ENCODE measurements around the gene AGAP1.

AGAP1 gene

DNA sequence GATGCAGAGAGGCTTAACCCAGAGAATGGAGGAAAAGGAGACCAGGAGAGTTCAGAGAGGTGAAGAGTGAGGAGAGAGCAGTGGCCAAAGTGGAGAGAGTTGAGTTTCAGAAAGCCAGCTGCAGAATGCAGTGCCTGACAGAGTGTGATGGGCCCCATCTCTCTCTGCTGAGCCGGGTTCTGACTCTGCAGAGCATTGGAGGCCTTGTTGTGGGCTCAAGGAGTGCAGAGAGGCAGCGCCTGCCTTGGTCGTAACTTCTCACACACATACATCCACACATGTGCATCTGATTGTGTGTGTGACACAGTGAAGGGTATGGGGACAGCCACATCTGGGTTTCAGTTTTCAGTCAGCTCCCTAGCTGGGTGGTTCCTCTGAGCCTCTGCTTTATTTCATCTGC, 58.8 kb downstream of the AGAP1 start:
- Mint-ChIP-seq H3K36me3 (ENCODE audit: low read depth) (no peaks in the 10 kb centered on the region), H3K4me3 (no peak overlapping the region), H3K27ac (no peak overlapping the region), H3K9me3 (no peaks in the 10 kb centered on the region), H3K27me3 (peaks cover 14% of the 10 kb centered on the region), H3K4me1 (no peaks in the 10 kb centered on the region)
- DNase-seq (no peak), ATAC-seq (no peak)

- no peak overlapping the region for H3K4me3 Mint-ChIP-seq
- DNase-seq (no peak), ATAC-seq (no peak)
- no peak overlapping the region for H3K27ac Mint-ChIP-seq
- no peaks in the 10 kb centered on the region for H3K9me3 Mint-ChIP-seq
- no peaks in the 10 kb centered on the region for H3K36me3 Mint-ChIP-seq (ENCODE audit: low read depth)
- H3K27me3 Mint-ChIP-seq = peaks cover 16% of the 10 kb centered on the region
- H3K4me1 Mint-ChIP-seq = no peaks in the 10 kb centered on the region
These were observed 59.4 kb downstream of the AGAP1 start for GRCh38 chr2:235553291-235553690.

GRCh38 chr2:235553696-235554100, 59.9 kb downstream of the AGAP1 start:
- H3K4me3 Mint-ChIP-seq = no peak overlapping the region
- no peaks in the 10 kb centered on the region for H3K4me1 Mint-ChIP-seq
- no peak for ATAC-seq
- peaks cover 16% of the 10 kb centered on the region for H3K27me3 Mint-ChIP-seq
- H3K27ac Mint-ChIP-seq = no peak overlapping the region
- no peak for DNase-seq
- no peaks in the 10 kb centered on the region for H3K36me3 Mint-ChIP-seq (ENCODE audit: low read depth)
- H3K9me3 Mint-ChIP-seq = no peaks in the 10 kb centered on the region

DNA sequence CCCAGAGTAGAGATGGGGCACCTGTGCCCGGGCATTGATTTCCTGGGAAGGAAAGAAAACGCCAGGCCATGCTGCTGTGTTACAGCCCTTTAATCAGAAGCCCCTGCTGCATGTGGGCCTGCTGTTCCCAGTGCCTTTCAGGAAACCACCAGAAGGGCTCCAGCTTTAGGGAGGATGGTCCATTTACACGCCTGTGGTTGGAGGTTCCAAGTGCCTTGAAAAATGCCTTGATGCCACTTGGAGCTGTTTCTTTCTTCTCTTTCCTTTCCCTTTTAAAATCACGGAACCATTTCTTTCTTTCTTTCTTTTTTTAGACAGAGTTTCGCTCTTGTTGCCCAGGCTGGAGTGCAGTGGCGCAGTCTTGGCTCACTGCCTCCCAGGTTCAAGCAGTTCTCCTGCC, 60.5 kb downstream of the AGAP1 start:
- Mint-ChIP-seq H3K27ac (no peak overlapping the region), H3K9me3 (no peaks in the 10 kb centered on the region), H3K4me3 (no peak overlapping the region), H3K4me1 (no peaks in the 10 kb centered on the region), H3K27me3 (peaks cover 16% of the 10 kb centered on the region), H3K36me3 (ENCODE audit: low read depth) (no peaks in the 10 kb centered on the region)
- DNase-seq = no peak
- no peak for ATAC-seq

DNA sequence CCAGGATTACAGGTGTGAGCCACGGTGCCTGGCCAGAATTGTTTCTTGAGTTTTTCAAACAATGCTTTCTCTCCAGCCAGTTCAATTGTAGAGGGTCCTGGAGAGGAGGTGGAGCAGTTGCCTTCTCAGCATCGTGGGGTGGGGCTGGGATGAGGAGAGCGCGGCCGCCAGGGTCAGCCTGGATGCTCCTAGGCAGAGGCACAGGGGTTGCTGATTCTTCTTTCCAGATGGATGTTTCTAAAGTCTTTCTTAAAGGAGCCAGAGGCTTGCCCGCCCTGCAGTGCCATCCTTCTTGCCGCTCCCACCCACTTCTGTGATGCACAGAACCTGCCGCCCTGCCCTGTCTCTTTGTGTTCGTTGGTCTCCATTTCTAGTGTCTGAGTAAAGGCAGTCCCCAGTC, 61.1 kb downstream of the AGAP1 start:
- ATAC-seq (no peak), DNase-seq (no peak)
- H3K9me3 Mint-ChIP-seq = no peaks in the 10 kb centered on the region
- H3K4me1 Mint-ChIP-seq = no peaks in the 10 kb centered on the region
- H3K4me3 Mint-ChIP-seq = no peak overlapping the region
- H3K27ac Mint-ChIP-seq = no peak overlapping the region
- peaks cover 16% of the 10 kb centered on the region for H3K27me3 Mint-ChIP-seq
- no peaks in the 10 kb centered on the region for H3K36me3 Mint-ChIP-seq (ENCODE audit: low read depth)

- H3K4me1 Mint-ChIP-seq = no peaks in the 10 kb centered on the region
- ATAC-seq (no peak), DNase-seq (no peak)
- H3K4me3 Mint-ChIP-seq = no peak overlapping the region
- no peaks in the 10 kb centered on the region for H3K36me3 Mint-ChIP-seq (ENCODE audit: low read depth)
- no peak overlapping the region for H3K27ac Mint-ChIP-seq
- no peaks in the 10 kb centered on the region for H3K9me3 Mint-ChIP-seq
- H3K27me3 Mint-ChIP-seq = peaks cover 19% of the 10 kb centered on the region
These were observed 61.5 kb downstream of the AGAP1 start for GRCh38 chr2:235555371-235555770.

GRCh38 chr2:235556086-235556485, 62.2 kb downstream of the AGAP1 start:
- no peaks in the 10 kb centered on the region for H3K36me3 Mint-ChIP-seq (ENCODE audit: low read depth)
- H3K27ac Mint-ChIP-seq = no peak overlapping the region
- H3K9me3 Mint-ChIP-seq = no peaks in the 10 kb centered on the region
- peaks cover 20% of the 10 kb centered on the region for H3K27me3 Mint-ChIP-seq
- no peak overlapping the region for H3K4me3 Mint-ChIP-seq
- no peaks in the 10 kb centered on the region for H3K4me1 Mint-ChIP-seq
- DNase-seq (no peak), ATAC-seq (no peak)

GRCh38 chr2:235556901-235557300, 63.1 kb downstream of the AGAP1 start:
- no peak overlapping the region for H3K4me3 Mint-ChIP-seq
- no peaks in the 10 kb centered on the region for H3K4me1 Mint-ChIP-seq
- peaks cover 17% of the 10 kb centered on the region for H3K27me3 Mint-ChIP-seq
- ATAC-seq (no peak), DNase-seq (no peak)
- H3K9me3 Mint-ChIP-seq = no peaks in the 10 kb centered on the region
- H3K27ac Mint-ChIP-seq = no peak overlapping the region
- H3K36me3 Mint-ChIP-seq (ENCODE audit: low read depth) = no peaks in the 10 kb centered on the region

DNA sequence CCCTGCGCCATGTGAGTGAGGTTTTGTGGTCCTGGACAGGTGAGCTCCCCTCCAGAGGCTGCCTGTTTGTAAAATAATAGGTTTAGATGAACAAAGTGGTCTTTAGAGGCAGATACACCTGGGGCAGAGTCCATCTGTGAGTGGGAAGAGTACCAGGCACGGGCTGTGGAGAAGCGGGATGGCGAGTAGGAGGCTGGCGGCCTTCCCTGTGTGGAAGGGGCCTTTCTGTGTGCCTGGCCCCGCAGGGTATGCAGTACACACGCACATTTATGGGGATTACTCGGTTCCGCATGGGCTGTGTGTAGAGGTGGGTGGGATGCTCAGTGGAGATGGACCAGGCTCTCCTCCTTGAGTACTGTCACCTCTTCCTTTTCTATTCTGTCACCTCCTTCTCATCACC, 64.1 kb downstream of the AGAP1 start:
- Mint-ChIP-seq H3K27ac (no peak overlapping the region), H3K36me3 (ENCODE audit: low read depth) (no peaks in the 10 kb centered on the region), H3K4me1 (no peaks in the 10 kb centered on the region), H3K27me3 (peaks cover 11% of the 10 kb centered on the region), H3K9me3 (no peaks in the 10 kb centered on the region), H3K4me3 (no peak overlapping the region)
- no peak for DNase-seq
- no peak for ATAC-seq

- ATAC-seq = no peak
- Mint-ChIP-seq H3K27me3 (peaks cover 16% of the 10 kb centered on the region), H3K36me3 (ENCODE audit: low read depth) (no peaks in the 10 kb centered on the region), H3K4me1 (no peaks in the 10 kb centered on the region), H3K27ac (no peak overlapping the region), H3K4me3 (no peak overlapping the region), H3K9me3 (no peaks in the 10 kb centered on the region)
- DNase-seq = no peak
These were observed 64.7 kb downstream of the AGAP1 start for GRCh38 chr2:235558572-235558971.

- Mint-ChIP-seq H3K4me3 (no peak overlapping the region), H3K36me3 (ENCODE audit: low read depth) (no peaks in the 10 kb centered on the region), H3K27ac (no peak overlapping the region), H3K9me3 (no peaks in the 10 kb centered on the region), H3K4me1 (no peaks in the 10 kb centered on the region), H3K27me3 (peaks cover 20% of the 10 kb centered on the region)
- no peak for ATAC-seq
- no peak for DNase-seq
These were observed 66.5 kb downstream of the AGAP1 start for GRCh38 chr2:235560345-235560744.

- peaks cover 20% of the 10 kb centered on the region for H3K27me3 Mint-ChIP-seq
- no peaks in the 10 kb centered on the region for H3K9me3 Mint-ChIP-seq
- H3K36me3 Mint-ChIP-seq (ENCODE audit: low read depth) = no peaks in the 10 kb centered on the region
- ATAC-seq = no peak
- H3K4me3 Mint-ChIP-seq = no peak overlapping the region
- H3K27ac Mint-ChIP-seq = no peak overlapping the region
- no peak for DNase-seq
- no peaks in the 10 kb centered on the region for H3K4me1 Mint-ChIP-seq
These were observed 67.6 kb downstream of the AGAP1 start for GRCh38 chr2:235561450-235561849.

DNA sequence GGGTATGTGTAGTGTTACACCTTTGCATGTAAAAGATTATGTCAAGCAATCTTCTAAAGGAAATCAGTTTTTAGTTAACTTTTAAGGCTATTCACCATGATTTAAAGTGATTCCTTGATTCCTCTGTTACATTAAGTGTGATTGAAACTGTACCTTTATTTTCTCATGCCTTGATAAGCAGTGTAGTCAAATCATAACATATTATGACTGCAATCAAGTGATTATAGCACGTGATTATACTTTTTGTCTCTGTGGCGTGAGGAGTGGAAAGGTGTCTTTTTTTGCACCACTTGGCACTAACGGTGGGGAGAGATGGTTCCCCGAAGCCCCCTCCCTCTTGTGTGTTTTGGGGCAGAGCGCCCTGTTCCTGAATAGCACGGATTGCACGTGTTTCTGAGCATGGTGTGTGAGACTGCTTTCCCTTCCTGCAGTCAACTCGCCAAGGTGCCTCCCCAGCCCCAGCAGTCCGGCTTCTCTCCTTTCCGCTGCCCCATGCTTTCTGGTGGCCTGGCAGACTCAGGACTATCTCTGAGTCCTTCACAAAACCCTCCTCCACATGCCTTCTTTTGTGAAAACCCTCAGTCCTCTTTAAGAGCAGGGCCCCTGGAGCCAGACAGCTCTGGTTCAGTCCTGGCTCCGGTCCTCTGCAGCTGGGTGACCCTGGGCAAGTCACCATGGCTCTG, 68.4 kb downstream of the AGAP1 start:
- Mint-ChIP-seq H3K27me3 (peaks cover 26% of the 10 kb centered on the region), H3K4me3 (no peak overlapping the region), H3K9me3 (no peaks in the 10 kb centered on the region), H3K36me3 (ENCODE audit: low read depth) (no peaks in the 10 kb centered on the region), H3K27ac (no peak overlapping the region), H3K4me1 (no peaks in the 10 kb centered on the region)
- DNase-seq = no peak
- no peak for ATAC-seq

- Mint-ChIP-seq H3K27me3 (peaks cover 27% of the 10 kb centered on the region), H3K4me1 (no peaks in the 10 kb centered on the region), H3K4me3 (no peak overlapping the region), H3K27ac (no peak overlapping the region), H3K9me3 (no peaks in the 10 kb centered on the region), H3K36me3 (ENCODE audit: low read depth) (no peaks in the 10 kb centered on the region)
- DNase-seq (no peak), ATAC-seq (no peak)
These were observed 69.4 kb downstream of the AGAP1 start for GRCh38 chr2:235563056-235563910.

GRCh38 chr2:235564066-235564465, 70.2 kb downstream of the AGAP1 start:
- H3K36me3 Mint-ChIP-seq (ENCODE audit: low read depth) = no peaks in the 10 kb centered on the region
- H3K27me3 Mint-ChIP-seq = peaks cover 28% of the 10 kb centered on the region
- no peaks in the 10 kb centered on the region for H3K9me3 Mint-ChIP-seq
- no peaks in the 10 kb centered on the region for H3K4me1 Mint-ChIP-seq
- no peak overlapping the region for H3K27ac Mint-ChIP-seq
- no peak overlapping the region for H3K4me3 Mint-ChIP-seq
- ATAC-seq (no peak), DNase-seq (no peak)
